BE2C (cell line): ENCODE results near the gene CYFIP1.
A peak's percentile ranks its signal among the peaks of the same experiment; 100 is the strongest.

Experiments used
- DNase-seq: peaks from one replicate; pipeline ENCODE4 v3.0.0-alpha.2; 2020
- H3K27me3 ChIP-seq: fragments of 250-450 bp; sonication (Bioruptor Pico); 2 replicates; pipeline ENCODE4 v1.5.1; 2020; ENCODE audit warnings: mild to moderate bottlenecking
- H3K36me3 ChIP-seq: fragments of 250-450 bp; sonication (Bioruptor Pico); 2 replicates; pipeline ENCODE4 v1.5.1; 2020; ENCODE audit warnings: mild to moderate bottlenecking
- H3K4me1 ChIP-seq: fragments of 250-450 bp; sonication (Bioruptor Pico); 2 replicates; pipeline ENCODE4 v1.5.1; 2020
- H3K4me3 ChIP-seq: 2 replicates; pipeline ENCODE4 v1.5.1; 2011; ENCODE audit warnings: low read depth, low read length
- H3K9me3 ChIP-seq: fragments of 250-450 bp; sonication (Bioruptor Pico); 2 replicates; pipeline ENCODE4 v1.5.1; 2020
- CTCF ChIP-seq: IDR thresholded peaks from 2 replicates; pipeline ENCODE4 v1.5.1; 2012; ENCODE audit warnings: mild to moderate bottlenecking, low read depth, low read length

The CYFIP1 gene

GRCh38 chr15:22981051-22981840, 1.1 kb upstream of the CYFIP1 start:
- TF ChIP-seq CTCF, result no peak
- Histone ChIP-seq H3K9me3 (no peaks in the 10 kb centered on the region), H3K4me3 (peak overlapping the region; percentile 67), H3K27me3 (no peaks in the 10 kb centered on the region), H3K4me1 (no peaks in the 10 kb centered on the region), H3K36me3 (no peaks in the 10 kb centered on the region)
- DNase-seq, result no peak

GRCh38 chr15:22979238-22980188, 655 bp downstream of the CYFIP1 start:
- no peaks in the 10 kb centered on the region for H3K4me1 ChIP-seq
- H3K9me3 ChIP-seq, result no peaks in the 10 kb centered on the region
- peak overlapping the region; percentile 67 for H3K4me3 ChIP-seq
- peak; percentile 68 for DNase-seq
- TF ChIP-seq CTCF, result no peak
- H3K36me3 ChIP-seq, result no peaks in the 10 kb centered on the region
- no peaks in the 10 kb centered on the region for H3K27me3 ChIP-seq

DNA sequence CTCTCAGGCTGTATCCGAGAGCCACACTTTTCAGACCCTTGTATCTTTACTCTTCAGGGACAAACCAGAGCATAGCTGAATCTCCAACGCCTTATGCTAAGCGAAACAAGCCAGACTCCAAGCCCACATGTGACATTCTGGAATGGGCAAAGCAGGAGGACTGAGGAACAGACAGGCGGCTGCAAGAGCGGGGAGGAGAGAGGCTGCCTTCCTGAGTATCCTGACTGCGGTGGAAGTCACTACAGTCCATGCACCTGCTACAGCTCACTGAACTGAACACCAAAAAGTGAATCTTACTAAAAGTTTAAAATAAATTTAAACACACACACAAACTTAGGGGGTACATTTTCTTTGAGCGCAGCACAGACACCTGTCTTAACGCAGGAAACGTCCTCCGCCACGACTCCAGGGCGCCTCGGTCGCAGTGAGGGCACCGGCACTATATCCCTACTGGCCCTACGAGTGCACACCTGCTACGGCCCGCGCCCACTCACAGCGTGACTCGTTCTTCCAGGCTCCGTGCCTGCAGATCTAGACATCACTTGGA, 1.4 kb downstream of the CYFIP1 start:
- DNase-seq, result no peak
- Histone ChIP-seq H3K4me1 (no peaks in the 10 kb centered on the region), H3K4me3 (peak overlapping the region; percentile 67), H3K9me3 (no peaks in the 10 kb centered on the region), H3K36me3 (no peaks in the 10 kb centered on the region), H3K27me3 (no peaks in the 10 kb centered on the region)
- TF ChIP-seq CTCF, result no peak

- Histone ChIP-seq H3K4me1 (no peaks in the 10 kb centered on the region), H3K36me3 (no peaks in the 10 kb centered on the region), H3K9me3 (no peaks in the 10 kb centered on the region), H3K27me3 (no peaks in the 10 kb centered on the region), H3K4me3 (no peak overlapping the region)
- TF ChIP-seq CTCF, result no peak
- DNase-seq, result no peak
Measured at GRCh38 chr15:22974745-22975144, 5.4 kb downstream of the CYFIP1 start.

GRCh38 chr15:22973987-22974386, 6.2 kb downstream of the CYFIP1 start:
- H3K9me3 ChIP-seq, result no peaks in the 10 kb centered on the region
- no peak overlapping the region for H3K4me3 ChIP-seq
- no peak for DNase-seq
- TF ChIP-seq CTCF, result no peak
- H3K4me1 ChIP-seq, result no peaks in the 10 kb centered on the region
- no peaks in the 10 kb centered on the region for H3K36me3 ChIP-seq
- no peaks in the 10 kb centered on the region for H3K27me3 ChIP-seq
